A549 (cell line): ENCODE measurements around the gene ACOT11.

Experiments
- NR3C1 ChIP-seq: fragments of >200 bp; sonication (Bioruptor Twin); formaldehyde crosslinking; IDR thresholded peaks from 3 replicates; pipeline ENCODE4 v1.6.1; 2017
- POLR2A ChIP-seq: IDR thresholded peaks from 2 replicates; pipeline ENCODE4 v1.6.1; 2012; ENCODE audit warnings: mild to moderate bottlenecking, low read length

GRCh38 chr1:54556110-54556509 is 8.1 kb downstream of the ACOT11 start:
- TF ChIP-seq NR3C1 (no peak), POLR2A (no peak)
